KMS-11 (cell line): ENCODE measurements around the gene CCDC141.

Source experiments
- H2AFZ ChIP-seq: fragments of 200-600 bp; sonication (generic); 2 replicates; pipeline ENCODE4 v1.6.1; 2016; ENCODE audit warnings: antibody characterized with exemption, mixed run types, low read depth
- H3K27ac ChIP-seq: fragments of 200-600 bp; sonication (generic); 2 replicates; pipeline ENCODE4 v1.6.1; 2016; ENCODE audit warnings: mild to moderate bottlenecking, mixed run types
- H3K27me3 ChIP-seq: fragments of 200-600 bp; sonication (generic); 2 replicates; pipeline ENCODE4 v1.6.1; 2017; ENCODE audit warnings: mild to moderate bottlenecking, low read depth, mixed run types, moderate library complexity; ENCODE audit not compliant: insufficient read depth
- H3K36me3 ChIP-seq: fragments of 200-600 bp; sonication (generic); 2 replicates; pipeline ENCODE4 v1.6.1; 2017; ENCODE audit warnings: mild to moderate bottlenecking, mixed run types; ENCODE audit not compliant: insufficient read depth
- H3K4me1 ChIP-seq: fragments of 200-600 bp; sonication (generic); 2 replicates; pipeline ENCODE4 v1.6.1; 2016; ENCODE audit warnings: mild to moderate bottlenecking, low read depth, mixed run types; ENCODE audit not compliant: poor library complexity, severe bottlenecking
- H3K4me2 ChIP-seq: fragments of 200-600 bp; sonication (generic); 2 replicates; pipeline ENCODE4 v1.7.0; 2016; ENCODE audit warnings: mild to moderate bottlenecking, mixed run types
- H3K4me3 ChIP-seq: fragments of 200-600 bp; sonication (generic); IDR thresholded peaks from 2 replicates; pipeline ENCODE4 v1.6.1; 2017; ENCODE audit warnings: low read depth, low read length, mixed read lengths; ENCODE audit not compliant: insufficient read depth
- H3K79me2 ChIP-seq: fragments of 200-600 bp; sonication (generic); 2 replicates; pipeline ENCODE4 v1.6.1; 2016; ENCODE audit warnings: low read depth, mixed run types; ENCODE audit not compliant: insufficient read depth
- H3K9ac ChIP-seq: fragments of 200-600 bp; sonication (generic); 2 replicates; pipeline ENCODE4 v1.6.1; 2016; ENCODE audit warnings: mild to moderate bottlenecking, mixed run types
- H4K20me1 ChIP-seq: fragments of 200-600 bp; sonication (generic); 2 replicates; pipeline ENCODE4 v1.6.1; 2016; ENCODE audit warnings: mild to moderate bottlenecking, mixed run types; ENCODE audit not compliant: insufficient read depth
- CTCF ChIP-seq: fragments of 200-600 bp; sonication (generic); conservative IDR thresholded peaks from 2 replicates; pipeline ENCODE4 v1.6.1; 2017; ENCODE audit warnings: low read depth, mild to moderate bottlenecking, antibody characterized with exemption, low read length, moderate library complexity, mixed read lengths

Gene CCDC141

DNA sequence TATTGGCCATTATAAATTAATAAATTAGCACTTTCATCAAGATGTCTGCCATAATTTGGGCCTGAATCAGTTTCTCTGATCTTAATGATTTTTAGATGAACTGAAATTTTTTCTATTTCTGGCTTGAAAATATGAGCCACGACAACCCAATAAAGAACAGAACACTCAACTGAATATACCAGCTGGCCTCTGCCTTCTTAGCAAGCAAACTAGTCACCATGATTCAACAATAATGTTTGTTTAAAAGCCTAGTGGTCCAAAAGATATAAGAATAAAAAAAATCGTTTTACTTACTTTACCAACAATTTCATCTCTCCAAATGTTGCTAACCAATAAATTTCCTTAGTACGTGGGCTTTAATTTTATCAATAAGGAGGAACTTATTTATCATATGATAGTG, 176.0 kb downstream of the CCDC141 start:
- Histone ChIP-seq H3K4me1 (peaks cover 32% of the 10 kb centered on the region), H2AFZ (no peak overlapping the region), H3K27me3 (no peaks in the 10 kb centered on the region), H3K4me2 (no peak overlapping the region), H3K4me3 (no peak overlapping the region), H3K79me2 (no peaks in the 10 kb centered on the region), H3K9ac (no peak overlapping the region), H4K20me1 (no peaks in the 10 kb centered on the region), H3K36me3 (no peaks in the 10 kb centered on the region), H3K27ac (no peak overlapping the region)
- no peak for TF ChIP-seq CTCF

DNA sequence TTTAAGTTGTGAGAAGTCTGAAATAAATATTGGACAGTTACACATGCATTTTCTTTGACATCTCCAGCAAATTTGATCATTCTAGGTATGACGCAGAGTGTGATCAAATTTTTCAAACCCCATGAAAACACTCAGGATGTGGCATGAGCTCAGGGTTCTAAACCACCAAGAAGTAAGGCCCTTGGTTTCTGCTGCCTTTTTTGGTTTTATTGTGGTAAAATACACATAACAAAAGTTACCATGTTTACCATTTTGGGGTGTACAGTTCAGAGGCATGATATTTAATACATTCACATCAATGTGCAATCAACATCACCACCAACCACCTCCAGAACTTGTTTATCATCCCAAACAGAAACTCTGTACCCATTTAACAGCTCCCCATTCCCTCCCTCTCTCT, 178.4 kb downstream of the CCDC141 start:
- H3K4me2 ChIP-seq, result no peak overlapping the region
- no peaks in the 10 kb centered on the region for H3K36me3 ChIP-seq
- no peaks in the 10 kb centered on the region for H3K79me2 ChIP-seq
- no peaks in the 10 kb centered on the region for H3K27me3 ChIP-seq
- H3K4me1 ChIP-seq, result peaks cover 8% of the 10 kb centered on the region
- TF ChIP-seq CTCF, result no peak
- no peak overlapping the region for H2AFZ ChIP-seq
- no peak overlapping the region for H3K4me3 ChIP-seq
- no peak overlapping the region for H3K27ac ChIP-seq
- no peaks in the 10 kb centered on the region for H4K20me1 ChIP-seq
- H3K9ac ChIP-seq, result no peak overlapping the region

GRCh38 chr2:178870703-178871102, 179.2 kb downstream of the CCDC141 start:
- H4K20me1 ChIP-seq, result no peaks in the 10 kb centered on the region
- H3K4me2 ChIP-seq, result no peak overlapping the region
- no peak overlapping the region for H3K27ac ChIP-seq
- no peak for TF ChIP-seq CTCF
- no peak overlapping the region for H3K9ac ChIP-seq
- H3K4me3 ChIP-seq, result no peak overlapping the region
- no peaks in the 10 kb centered on the region for H3K79me2 ChIP-seq
- no peak overlapping the region for H2AFZ ChIP-seq
- H3K27me3 ChIP-seq, result no peaks in the 10 kb centered on the region
- H3K4me1 ChIP-seq, result no peaks in the 10 kb centered on the region
- no peaks in the 10 kb centered on the region for H3K36me3 ChIP-seq

DNA sequence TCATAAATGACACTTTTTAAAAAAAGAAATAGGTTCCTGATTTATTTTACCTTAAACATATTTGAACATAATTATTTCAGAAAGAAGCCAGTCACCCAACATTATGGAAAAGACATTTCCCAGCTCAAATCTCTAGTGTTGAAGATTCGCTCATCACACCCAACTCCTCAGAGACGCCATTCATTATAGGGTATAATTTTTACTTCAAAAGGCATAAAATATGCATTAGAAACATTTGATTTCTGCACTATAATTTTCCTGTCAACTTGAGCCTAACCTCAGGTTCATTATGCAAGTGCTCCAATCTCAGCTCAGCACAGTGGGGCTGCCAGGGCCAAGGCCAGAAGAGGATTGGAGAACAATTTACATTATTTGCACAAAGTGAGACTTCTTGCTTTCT, 183.9 kb downstream of the CCDC141 start:
- no peaks in the 10 kb centered on the region for H3K4me1 ChIP-seq
- no peak overlapping the region for H3K9ac ChIP-seq
- H4K20me1 ChIP-seq, result no peaks in the 10 kb centered on the region
- no peak overlapping the region for H3K27ac ChIP-seq
- H2AFZ ChIP-seq, result no peak overlapping the region
- no peak overlapping the region for H3K4me2 ChIP-seq
- no peak overlapping the region for H3K4me3 ChIP-seq
- no peaks in the 10 kb centered on the region for H3K36me3 ChIP-seq
- H3K27me3 ChIP-seq, result no peaks in the 10 kb centered on the region
- H3K79me2 ChIP-seq, result no peaks in the 10 kb centered on the region
- TF ChIP-seq CTCF, result no peak
